ENCODE measurements around the gene RLN3.

DNA sequence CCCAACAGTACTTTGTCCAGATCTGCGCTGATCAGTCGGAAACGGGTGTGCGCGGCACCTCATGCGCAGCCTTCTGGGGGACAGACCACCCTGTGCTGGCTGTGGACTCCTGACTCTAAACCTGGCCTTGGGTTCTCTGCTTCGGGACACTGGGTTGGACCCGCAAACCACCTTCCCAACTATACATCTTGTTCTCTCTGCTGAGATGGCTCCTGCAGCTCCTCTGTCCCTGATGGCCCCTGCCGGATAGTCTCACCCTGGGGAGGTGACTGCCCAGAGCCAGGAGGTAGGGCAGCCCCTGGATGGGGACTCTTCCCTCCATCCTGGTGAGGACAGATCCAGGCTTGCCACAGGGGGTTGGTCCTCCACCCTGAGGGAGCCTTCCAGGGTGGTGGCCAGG, 45.2 kb upstream of the RLN3 start:
- TF ChIP-seq CTCF (optimal IDR thresholded peaks at IDR 0.05 in 1 of 3, IDR thresholded peaks at IDR 0.05 in 1 of 3, conservative IDR thresholded peaks at IDR 0.05 in 1 of 3; ENCODE audit: extremely low read depth in 1 of 3, insufficient read depth in 2 of 3, low read length in 3 of 3) (no peak), EZH2 (IDR thresholded peaks at IDR 0.05; ENCODE audit: low read length) (no peak)

All from keratinocyte (primary cell).